H1 (cell line): Measurements from ENCODE around the gene LCN9. TPM values are rescaled to one million over a fixed set of nuclear protein-coding genes. Genes with fewer than 3 reads are reported as not detected.

ENCODE experiments used
- EZH2 ChIP-seq: fragments of 200-600 bp; sonication (generic); IDR thresholded peaks from 2 replicates; pipeline ENCODE4 v1.7.1; 2012; ENCODE audit warnings: low read depth, mild to moderate bottlenecking, moderate library complexity, low read length, inconsistent platforms; ENCODE audit not compliant: severe bottlenecking
- MAFK ChIP-seq: IDR thresholded peaks from 2 replicates; pipeline ENCODE4 v1.6.1; 2012; ENCODE audit warnings: low read depth, mild to moderate bottlenecking, improper control_type of control experiment, low read length
- NRF1 ChIP-seq: IDR thresholded peaks from 2 replicates; pipeline ENCODE4 v1.6.1; 2011; ENCODE audit warnings: mild to moderate bottlenecking, low read depth, low read length, improper control_type of control experiment
- RBBP5 ChIP-seq: IDR thresholded peaks from 2 replicates; pipeline ENCODE4 v1.7.1; 2012; ENCODE audit warnings: low read depth, mild to moderate bottlenecking, inconsistent platforms, low read length, moderate library complexity, borderline replicate concordance
- RXRA ChIP-seq: IDR thresholded peaks from 2 replicates; pipeline ENCODE4 v1.6.1; 2011; ENCODE audit warnings: low read depth, mild to moderate bottlenecking, low read length, moderate library complexity; ENCODE audit not compliant: insufficient read depth
- YY1 ChIP-seq: IDR thresholded peaks from 2 replicates; pipeline ENCODE4 v1.6.1; 2011; ENCODE audit warnings: low read depth, mild to moderate bottlenecking, low read length
- polyA plus RNA-seq, 7 experiments: library from polyadenylated mRNA; depleted of rRNA in 3 of 7; stranded (reverse) in 5 of 7; unstranded in 2 of 7; fragments of >200 nt in 5 of 7; fragments of 200-250 nt in 2 of 7; gene quantifications; 1 replicate in 5 of 7; 2 replicates in 1 of 7; 4 replicates in 1 of 7; pipeline versions ENCODE4 v1.2.1 to v1.2.3, GENCODE V29; 2011 to 2013; ENCODE audit warnings: missing spikeins in 2 of 7, mixed read lengths in 2 of 7
- total RNA-seq: library from RNA; stranded (reverse); fragmentation: NEBNext Ultra II Directional; extraction: Animal tissue kit (Norgen Biotek cat#: 25700); gene quantifications from 2 replicates; pipeline ENCODE4 v1.2.1, GENCODE V29; 2021

LCN9 gene
- total and polyA plus RNA-seq, 2 of the 8 experiments (the other 6 are each of a cell fraction or from before 2014, with no cell fraction given), result 2.3 to 3.1 TPM

GRCh38 chr9:135661816-135662560, 1.1 kb upstream of the LCN9 start (continued):
- TF ChIP-seq NRF1, result no peak
- no peak for TF ChIP-seq EZH2
- no peak for TF ChIP-seq RXRA
- TF ChIP-seq YY1, result no peak
- no peak for TF ChIP-seq MAFK
- no peak for TF ChIP-seq RBBP5
